GM19238 (cell line): ENCODE results near the gene PNMT.

Experiments used
- DNase-seq: peaks from one replicate; pipeline ENCODE4 v3.0.0; 2011; ENCODE audit warnings: low spot score; ENCODE audit not compliant: insufficient read length

PNMT gene

DNA sequence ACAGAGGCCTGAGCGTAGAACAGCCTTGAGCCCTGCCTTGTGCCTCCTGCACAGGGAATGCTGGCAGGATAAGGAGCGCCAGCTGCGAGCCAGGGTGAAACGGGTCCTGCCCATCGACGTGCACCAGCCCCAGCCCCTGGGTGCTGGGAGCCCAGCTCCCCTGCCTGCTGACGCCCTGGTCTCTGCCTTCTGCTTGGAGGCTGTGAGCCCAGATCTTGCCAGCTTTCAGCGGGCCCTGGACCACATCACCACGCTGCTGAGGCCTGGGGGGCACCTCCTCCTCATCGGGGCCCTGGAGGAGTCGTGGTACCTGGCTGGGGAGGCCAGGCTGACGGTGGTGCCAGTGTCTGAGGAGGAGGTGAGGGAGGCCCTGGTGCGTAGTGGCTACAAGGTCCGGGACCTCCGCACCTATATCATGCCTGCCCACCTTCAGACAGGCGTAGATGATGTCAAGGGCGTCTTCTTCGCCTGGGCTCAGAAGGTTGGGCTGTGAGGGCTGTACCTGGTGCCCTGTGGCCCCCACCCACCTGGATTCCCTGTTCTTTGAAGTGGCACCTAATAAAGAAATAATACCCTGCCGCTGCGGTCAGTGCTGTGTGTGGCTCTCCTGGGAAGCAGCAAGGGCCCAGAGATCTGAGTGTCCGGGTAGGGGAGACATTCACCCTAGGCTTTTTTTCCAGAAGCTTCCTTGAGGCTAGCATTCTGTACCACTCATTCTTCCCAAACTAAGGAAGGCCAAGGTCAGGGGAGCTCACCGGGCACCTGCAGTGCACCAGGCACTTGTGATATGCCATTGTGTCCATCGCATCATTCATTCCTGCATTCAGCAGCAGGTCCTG lies 1.9 kb downstream of the PNMT start:
- DNase-seq = no peak

DNA sequence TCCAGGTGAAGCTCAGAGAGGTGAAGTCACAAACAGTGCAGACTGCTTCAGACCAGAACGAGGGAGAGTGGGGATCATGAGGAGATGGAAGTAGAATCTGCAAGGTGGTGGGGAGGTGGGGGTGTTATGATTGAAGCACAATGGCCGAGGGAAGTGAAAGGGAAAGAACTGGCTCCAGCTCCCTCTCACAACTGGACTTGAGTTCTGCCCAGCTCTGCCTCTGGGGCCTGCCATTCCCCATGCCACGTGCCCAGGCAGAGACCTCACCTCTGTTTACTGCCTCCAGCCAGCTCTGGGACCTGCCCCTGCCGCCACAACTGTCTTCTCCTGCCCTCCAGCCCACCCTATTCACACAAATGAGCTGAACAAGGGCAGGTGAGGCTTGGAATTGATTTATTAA lies 2.5 kb downstream of the PNMT start:
- no peak for DNase-seq

DNA sequence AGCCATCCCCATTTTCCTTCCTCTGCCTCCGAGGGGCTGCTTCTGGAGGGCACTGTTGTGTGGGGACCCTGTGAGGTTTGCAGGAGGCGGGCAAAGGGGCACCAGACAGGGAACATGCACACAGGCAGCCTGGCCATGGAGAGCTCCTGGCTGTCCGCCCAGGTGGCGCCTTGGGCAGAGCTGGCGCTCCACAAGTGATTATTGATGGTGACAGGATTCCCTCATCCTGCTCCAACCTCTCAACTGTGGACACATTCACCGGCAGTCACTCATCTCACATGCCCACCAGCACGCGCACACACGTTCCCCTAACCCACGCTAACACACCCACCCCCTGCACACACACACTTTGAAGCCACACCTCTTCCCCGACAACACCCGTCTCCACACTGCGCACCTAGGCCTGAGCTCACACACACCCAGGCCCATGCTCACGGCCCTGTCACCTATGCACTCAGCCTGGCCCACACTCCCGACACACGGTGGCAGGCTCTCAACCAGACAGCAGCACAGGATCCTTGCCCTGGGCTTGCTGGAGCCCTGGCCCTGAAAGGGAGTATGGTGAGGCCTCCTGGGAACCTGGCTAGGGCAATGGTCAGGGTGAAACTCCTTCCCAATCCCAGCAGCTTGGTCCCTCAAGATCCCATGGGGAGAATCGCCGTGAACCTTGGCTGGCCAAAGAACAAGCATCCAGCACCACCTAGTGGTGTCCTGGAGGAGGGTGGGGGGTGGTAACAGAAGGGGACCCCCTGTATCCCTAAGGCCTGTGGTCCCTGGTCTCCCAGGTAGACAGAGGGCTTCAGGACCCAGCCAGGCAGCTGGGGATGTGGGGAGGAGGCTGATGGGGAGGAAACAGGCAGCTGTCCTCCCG lies 3.6 kb downstream of the PNMT start:
- no peak for DNase-seq

DNA sequence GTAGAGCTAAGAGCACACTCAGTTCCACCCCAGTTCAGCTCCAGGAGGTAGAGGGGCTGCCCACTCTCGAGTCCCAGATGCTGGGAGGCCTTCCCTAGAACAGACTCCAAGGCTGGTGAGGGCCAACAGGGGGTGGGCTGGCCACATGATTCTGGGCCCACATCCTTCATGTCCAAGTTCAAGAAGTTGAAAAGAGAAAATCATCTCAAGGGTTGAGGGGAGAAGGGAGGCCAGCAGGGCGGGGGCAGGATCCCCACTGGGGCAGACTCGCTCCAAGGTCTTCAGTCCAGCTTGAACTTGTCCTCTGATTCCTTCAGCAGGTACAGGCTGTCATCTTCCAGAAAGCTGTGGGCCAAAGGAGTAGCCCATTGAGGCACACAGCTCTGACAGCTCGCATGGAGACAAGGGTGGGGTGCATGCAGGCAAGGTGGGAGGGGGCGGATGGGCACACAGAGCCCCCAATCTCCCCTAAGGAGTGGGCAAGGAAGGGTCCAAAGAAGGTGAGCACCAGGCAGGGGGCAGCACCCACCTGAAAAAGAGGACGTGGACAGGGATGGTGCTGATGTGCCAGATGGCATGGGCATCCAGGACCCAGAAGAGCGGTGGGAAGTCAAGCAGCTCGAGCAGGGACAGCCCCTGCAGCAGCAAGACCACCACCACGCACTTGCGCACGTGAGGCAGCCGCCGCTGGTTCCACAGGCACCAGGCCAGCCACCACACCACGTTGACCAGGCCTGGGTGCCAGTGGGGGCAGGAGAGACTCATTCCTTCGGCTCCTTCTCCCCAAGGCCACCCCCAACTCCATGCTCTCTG lies 4.5 kb downstream of the PNMT start:
- no peak for DNase-seq

DNA sequence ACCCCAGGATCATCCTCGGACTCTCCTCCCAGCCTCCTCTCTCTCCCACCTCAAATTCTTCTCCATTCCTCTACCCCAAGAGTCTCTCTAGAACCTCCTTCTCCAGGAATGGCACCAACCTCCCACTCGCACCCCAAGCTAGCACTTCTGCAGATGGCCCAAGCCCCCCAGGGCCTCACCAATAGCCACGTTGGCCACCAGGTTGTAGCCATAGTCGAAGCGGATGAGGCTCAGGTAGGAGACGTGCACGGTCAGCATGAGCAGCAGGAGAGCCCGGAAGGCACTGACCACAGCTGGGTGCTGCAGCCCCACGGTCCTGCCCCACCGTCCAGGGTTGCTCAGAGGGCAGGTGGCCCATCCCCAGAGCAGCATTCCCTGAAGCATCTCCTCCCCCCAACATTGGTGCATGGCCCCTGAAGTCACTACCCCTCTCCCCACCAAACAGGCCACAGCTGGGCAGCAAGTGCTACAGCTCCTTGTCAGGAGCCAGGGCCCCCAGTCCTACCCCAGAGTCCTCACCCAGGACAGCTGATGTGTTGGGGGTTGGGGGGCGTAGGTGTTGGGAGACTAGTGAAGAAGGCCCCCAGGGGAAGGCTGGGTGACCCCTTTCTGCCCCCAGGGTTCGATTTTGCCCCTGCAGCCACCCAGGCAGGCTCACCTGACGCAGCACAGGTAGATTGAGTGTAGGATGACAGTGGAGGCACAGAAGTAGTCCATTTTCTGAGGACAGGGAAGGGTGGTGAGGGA lies 5.3 kb downstream of the PNMT start:
- no peak for DNase-seq

DNA sequence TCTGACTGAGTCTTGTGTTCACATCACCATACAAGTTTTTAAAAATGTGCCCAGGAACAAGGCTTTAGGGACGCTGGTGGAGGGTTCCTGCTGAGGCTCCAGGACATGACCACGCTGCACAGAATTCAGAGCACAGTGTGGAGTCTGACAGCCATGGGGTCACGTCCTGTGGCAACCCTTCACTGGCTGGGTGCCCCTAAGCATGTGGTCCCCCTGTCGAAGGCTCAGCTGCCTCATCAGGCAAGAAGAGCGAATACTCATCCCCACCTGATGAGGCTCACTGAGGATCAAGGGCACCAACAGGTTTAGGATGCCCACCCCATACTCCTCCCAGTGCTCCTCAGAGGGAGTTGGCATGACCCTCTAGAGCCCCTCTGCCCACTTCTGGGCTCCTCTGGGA lies 5.9 kb downstream of the PNMT start:
- no peak for DNase-seq

DNA sequence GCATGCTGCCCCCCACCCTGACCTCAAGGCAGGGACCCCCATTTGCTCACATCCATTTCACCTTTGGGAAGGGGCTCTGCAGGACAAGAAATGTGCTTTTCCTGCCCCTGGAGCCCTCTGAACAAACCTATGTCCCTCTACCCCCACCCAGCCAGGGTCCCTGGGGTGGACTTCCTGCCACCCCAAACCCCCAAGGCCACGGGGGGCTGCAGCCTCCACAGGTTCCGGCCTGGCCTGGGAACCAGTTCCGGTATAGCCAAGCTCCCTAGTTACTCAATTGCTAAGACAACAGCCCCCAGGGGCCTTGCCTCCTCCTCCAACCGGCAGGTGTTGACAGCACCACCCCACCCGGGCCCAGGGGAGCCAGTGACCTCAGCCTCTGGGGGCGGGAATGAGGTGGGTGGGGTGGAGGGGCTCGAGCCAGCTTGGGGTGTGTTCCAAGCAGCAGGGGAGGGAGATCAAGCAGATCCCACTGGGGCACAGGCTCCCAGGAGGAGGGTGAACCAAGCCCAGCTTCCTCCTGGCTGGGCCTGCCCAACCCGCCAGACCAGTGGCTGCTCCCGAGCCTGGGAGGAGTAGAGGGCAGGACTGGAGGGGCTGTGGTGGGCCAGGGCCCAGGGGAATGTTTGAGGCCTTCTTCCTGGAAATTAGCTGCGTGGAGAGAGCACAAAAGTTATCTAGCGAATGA lies 6.6 kb downstream of the PNMT start:
- DNase-seq = no peak

DNA sequence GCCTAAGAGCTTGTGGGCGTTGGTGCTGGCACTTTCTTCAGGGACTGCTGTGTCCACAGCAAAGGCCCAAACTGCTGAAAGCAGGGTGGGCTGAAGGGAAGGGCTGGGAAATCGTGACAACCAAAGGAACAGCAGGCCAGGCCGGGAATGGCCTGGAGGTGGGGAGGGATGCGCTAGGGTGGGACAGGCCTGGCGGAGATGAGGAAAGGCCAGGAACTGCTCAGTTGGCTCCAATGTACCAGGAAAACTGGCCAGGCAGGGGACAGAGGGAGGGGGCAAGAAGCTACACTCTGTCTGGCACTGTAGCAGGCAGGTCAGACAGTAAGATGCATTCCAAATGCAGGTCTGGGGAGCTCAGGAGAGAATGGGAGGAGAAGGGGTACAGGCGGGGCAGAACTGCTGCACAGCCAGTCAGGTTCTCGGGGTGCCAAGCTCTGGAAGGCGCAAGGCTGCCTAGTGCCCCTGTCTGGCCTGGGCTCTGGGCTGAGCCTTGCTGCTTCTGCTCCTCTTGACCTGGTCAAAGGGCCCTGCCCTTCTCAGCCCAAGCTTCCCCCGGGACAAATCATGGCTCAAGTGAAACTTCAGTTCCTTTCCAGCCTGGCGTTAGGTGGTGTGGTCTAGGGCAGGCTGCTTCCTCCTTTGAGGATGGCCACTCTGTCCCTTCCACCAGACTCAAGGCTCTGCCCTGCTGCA lies 7.3 kb downstream of the PNMT start:
- no peak for DNase-seq

DNA sequence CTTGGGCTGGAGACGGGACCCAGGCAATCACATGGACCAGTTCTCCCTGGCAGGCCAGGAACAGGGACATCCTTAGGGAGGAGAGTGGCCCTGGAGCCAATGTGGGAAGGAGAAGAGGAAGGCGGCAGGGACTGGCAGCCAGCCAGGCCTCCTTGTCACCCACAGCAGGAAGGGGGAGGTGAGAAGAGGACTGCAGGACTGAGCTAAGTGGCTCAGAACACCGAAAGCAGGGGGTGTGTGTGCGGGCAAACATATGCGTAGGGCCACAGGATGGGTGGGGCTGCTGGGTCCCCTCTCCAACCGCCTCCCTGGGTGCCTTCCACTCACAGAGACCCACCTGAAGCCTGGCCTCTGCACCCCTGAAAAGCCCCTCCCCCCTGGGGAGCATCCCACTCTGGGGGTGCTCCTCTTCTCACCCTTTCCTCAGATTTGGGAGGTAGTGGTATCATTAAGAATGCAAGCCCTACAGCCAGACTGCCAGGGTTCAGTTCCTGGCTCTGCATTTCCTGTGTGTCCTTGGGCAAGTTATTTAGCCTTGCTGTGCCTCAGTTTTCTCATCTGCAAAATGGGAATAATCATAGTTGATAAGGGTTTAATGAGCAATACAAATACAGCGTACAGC lies 8.1 kb downstream of the PNMT start:
- no peak for DNase-seq

DNA sequence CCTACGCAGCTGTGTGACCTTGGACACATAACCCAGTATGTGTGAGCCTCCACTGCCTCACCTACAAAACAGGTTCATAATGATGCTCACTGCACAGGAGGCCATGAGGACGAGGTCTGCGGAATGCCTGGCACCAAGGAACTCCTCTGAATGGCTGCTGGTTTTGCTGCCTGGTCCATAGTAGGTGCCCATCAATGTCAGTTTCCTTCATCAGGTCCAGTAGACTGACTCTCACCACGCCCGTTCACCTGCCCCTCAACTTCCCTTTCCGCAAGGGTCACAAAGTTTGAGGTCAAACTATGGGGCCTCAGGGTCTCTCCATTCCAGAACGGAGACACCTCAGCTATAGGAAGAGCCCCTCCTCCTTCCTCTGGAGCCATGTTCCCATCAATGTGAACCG lies 8.8 kb downstream of the PNMT start:
- no peak for DNase-seq

DNA sequence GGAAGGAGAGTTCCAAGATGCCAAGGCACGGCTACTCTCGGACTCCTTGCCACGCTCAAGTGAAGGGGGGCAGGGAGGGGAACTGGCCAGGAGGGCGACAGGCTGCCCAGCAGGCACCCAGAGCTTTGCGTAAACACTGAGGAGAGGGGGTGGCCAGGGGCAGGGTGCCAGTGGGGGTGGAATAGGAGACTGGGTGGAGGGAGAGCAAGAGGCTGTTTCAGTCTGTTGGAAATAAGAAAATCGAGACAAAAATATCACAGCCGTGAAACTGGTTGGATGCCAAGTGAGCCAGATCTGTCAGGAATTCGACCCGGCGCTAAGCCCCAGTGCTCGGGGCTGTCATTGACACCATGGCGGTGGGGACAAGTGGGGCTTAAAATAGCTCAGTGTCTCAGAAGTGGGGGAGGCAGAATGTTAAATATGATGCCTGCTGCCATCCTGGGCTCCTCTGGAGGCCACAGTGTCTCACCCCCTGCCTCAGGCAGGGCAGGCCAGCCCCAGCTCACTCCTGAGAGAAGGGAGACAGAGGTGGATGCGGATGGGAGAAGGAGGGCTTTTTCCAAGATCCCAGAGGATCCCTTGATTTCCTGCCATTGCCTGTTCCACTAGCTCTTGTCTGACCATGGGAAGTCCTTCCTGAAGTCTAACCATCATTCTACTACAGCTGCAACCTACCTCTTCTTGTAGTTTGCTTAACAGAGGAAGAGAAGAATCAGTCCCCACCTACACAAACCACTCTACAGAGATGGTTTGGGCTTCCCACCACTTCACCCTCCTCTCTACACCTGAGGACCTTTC lies 9.5 kb downstream of the PNMT start:
- DNase-seq = no peak

DNA sequence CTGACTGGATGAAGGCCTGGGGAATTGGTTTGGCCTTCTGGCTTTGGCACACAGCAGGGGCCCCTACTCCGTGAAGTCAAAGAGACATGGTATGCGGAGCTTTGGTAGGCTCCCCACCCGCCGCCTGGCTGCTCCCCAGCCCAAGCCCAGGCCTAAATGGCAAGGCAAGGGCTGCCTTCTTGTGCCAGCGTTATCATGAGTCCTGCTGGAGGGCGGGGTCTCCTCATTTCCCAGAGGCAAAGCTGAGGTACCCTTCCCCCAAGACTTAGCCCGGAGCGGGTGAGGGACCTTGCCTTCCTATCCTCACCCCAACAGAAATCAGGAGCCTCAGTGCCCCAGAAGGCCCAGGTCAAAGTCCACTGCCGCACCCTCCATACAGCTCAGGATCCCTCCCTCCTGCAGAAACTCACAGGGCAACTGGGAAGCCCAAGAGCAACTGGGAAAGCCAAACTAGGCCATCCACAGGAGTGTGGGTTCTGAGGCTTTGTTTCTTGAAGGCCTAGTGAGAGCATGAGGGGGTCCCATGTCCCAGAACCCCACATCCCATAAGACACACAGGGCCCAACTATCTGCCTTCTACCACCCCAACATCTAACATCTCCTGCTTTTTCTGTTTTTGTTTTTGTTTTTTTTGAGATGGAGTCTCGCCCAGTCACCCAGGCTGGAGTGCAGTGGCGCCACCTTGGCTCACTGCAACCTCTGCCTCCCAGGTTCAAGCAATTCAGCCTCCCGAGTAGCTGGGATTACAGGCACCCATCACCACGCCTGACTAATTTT lies 10.3 kb downstream of the PNMT start:
- no peak for DNase-seq

DNA sequence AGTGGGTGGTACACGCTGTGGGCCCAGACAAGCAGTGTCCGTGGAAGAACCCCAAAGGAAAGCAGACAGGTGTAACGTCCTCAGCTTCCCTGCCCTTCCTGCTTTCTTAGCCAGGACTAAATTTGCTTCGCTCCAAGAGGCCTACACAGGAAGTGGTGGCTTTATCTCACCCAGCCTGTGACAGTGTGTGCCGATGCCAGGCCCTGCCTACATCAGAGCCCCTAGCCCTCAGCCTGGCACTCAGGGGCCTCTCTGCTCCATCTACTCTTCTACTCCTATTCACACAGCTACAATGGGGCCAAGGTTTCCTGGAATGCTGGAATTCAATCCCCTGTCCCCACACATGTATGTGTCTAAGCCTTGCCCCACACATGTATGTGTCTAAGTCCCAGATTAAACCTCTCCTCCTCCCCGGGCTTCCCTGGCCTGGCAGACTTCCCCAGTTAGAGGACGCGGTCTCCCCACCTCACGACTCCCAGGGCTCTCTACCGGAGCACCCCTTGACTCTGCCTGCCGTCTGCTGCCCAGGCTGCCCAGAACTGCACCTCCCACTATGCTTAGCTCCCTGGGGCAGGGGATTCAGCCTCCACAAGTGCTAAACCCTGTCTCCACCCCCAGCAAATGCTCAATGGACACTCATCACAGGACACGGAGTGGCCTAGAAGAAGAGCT lies 11.4 kb downstream of the PNMT start:
- no peak for DNase-seq

DNA sequence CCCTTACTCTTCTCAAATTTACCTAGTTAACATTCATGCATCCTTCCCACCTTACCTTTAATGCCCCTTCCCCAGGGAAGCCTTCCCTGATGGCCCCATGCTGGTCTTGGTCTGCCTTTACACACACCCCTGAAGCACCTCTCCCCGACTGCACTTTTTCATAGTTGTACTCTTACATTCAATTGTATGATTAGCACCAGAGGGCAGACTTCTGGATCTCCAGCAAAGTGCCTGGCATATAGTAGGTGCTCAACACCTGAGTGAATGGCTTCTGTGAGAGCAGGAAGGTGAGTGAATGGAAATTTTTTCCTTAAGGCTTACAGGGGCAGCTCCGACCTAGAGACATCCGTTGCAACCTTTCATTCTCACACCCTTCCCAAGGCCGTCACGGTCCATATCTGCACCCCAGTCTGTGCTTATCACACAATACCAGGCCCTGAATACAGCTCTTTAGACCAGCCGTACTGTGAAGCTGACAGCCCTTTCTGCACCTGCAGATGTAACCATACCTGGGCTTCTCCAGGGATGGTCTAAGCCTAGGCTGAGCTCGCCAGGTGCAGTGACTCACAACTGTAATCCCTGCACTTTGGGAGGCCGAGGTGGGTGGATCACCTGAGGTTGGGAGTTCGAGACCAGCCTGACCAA lies 15.2 kb downstream of the PNMT start:
- no peak for DNase-seq

DNA sequence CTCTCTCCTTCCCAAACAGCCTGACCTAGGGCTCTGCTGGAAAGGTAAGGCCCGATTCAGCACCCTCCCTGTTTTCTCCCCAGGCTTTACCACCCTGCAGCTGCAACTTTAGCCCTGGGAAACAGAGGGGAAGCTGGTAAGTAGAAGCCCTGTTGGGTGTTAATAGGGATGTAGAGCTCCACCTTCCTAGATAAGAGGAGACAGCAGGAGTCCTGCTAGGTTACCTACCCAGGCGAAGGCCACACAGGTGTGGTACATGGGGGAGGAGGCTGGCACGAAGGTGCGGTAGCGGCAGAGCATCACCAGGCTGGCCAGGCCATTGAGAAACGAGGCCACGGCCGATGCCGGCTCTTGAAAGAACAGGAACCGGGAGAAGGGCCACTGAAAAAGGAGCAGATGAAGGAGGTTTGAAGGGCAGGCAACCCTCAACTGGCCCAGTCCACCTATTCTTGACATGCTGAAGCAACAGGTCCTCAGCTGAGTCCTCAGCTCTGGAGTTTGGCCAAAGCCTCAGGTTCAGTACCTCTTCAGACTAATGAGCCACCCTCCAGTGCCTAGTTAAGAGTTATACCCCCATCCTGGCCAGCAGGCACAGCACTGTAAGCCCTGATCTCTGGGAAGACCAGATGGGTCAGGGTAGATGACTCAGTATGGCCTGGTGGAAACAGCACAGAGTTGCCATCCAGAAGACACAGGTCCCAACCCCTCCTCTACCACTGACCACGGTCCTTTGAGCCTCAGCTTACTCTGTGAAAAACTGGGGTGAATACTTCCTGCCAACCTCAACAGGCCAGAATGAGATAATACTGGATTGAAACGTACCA lies 16.3 kb downstream of the PNMT start:
- no peak for DNase-seq

DNA sequence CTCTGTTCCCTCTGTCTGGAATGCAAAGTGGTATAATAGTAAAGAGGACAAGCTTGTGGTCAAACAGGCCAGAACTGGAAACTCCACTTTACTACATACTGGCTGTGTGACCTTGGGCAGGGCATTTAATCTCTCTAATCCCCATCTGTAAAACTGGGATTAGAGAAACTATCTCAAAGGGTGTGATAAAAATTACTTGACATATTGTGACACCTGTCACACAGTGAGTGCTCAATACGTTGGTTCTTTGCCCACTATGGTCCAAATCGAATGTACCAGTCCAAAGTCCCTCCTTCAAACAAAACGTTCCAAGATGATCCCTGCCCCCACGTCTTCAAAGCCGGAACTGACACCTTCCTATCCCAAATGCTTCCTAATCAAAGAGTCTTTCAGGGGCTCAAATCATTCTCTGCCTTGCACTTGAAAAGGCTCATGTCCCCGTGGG lies 18.9 kb downstream of the PNMT start:
- DNase-seq = no peak
